GM18507 (cell line): ENCODE data around the gene ABCB6.

Source experiments
- DNase-seq: peaks from one replicate; pipeline ENCODE4 v3.0.0; 2011; ENCODE audit warnings: low read depth; ENCODE audit not compliant: insufficient read length; ENCODE audit errors: extremely low spot score
- FAIRE-seq: peaks from 2 replicates; lab custom pipeline; 2011; peaks lifted over from hg19 to GRCh38; lab: Jason Lieb, UNC

ABCB6 gene

DNA sequence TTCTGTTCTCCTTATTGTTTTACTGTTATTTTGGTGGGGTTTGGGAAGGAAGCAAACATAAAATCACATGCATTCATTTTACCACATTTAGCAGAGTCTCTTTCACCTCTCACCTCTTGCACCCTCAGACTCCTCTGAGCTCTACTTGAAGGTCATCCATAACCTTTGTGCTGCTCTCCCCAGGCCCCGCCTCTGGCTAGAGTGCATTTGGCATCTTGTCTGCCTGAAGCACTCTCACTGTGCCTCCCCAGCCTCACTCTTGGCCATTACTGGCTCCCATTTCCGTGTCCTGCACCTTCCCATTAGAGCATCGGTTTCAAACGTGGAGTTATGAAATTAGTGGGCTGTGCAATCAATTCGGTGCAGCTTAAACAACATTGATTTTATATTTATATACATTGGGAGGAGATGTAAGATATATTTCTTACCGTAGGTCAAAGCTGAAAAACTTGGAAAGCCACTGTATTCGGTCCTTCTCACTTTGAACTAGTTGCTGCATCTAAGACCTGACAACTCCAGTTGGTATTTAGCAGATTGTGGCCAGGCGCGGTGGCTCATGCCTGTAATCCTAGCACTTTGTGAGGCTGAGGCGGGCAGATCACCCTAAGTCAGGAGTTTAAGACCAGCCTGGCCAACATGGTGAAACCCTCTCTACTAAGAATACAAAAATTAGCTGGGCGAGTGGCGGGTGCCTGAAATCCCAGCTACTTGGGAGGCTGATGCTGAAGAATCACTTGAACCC is 19.1 kb downstream of the ABCB6 start:
- no peak for DNase-seq
- no peak for FAIRE-seq

DNA sequence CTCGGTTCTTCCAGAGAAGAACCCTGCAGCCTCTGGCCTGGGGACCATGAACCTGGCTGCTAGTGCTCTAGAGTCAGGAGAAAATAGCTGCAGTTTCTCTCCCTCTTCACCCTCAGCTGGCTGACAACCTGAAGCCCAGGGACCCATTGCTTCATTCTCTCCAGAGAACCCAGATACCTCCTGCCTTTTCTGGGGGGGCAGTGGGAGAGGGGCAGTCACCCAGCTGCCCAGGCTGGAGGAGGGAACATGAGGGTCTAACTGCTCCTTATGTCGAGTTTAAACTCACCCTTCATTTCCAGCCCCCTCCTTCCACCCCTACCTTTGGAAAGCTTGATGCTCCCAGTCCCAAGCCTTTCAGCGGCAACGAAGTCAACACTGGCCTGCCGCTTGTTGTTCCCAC is 19.8 kb downstream of the ABCB6 start:
- FAIRE-seq = no peak
- DNase-seq = no peak

DNA sequence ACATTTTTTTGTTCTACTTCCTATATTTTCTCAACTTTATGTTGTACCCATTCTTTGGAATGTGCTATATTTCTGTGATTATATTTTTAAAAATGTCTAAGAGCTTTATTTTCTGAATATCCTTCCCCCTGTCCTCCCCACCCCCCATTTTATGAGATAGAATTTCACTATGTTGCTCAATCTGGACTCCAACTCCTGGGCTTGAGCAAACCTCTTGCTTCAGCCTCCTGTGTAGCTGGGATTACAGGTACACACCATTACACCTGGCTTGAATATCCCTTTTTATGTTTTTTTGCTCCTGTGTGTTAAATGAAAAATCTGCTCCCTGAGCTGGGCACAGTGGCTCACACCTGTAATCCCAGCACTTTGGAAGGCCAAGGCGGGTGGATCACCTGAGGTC is 21.4 kb downstream of the ABCB6 start:
- DNase-seq = no peak
- no peak for FAIRE-seq

DNA sequence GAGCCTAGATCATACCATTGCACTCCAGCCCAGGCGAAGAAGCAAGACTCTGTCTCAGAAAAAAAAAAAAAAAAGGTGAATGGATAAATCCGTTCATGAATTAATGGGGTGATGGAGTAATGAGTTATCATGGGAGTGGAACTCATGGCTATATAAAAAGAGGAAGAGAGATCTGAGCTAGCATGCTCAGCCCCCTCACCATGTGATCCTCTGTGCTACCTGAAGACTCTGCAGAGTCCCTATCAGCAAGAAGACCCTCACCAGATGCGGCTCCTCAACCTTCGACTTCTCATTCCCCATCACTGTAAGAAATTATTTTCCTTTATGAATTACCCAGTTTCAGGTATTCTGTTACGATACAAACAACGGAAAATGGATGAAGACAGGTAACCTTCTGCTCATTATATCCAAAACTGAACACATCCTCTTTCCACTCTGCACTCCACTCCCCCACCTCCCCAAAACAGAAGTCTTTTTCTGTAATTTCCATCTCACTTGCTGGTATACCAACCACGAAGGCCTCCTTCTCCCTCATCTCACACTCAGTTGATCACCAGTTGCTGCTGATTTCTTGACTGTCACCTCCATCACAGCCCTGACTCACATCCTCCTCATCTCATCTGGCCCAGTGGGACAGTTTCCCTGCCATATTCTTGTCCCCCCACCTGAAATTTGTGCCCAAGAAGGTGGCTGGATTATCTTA is 31.9 kb downstream of the ABCB6 start:
- no peak for FAIRE-seq

DNA sequence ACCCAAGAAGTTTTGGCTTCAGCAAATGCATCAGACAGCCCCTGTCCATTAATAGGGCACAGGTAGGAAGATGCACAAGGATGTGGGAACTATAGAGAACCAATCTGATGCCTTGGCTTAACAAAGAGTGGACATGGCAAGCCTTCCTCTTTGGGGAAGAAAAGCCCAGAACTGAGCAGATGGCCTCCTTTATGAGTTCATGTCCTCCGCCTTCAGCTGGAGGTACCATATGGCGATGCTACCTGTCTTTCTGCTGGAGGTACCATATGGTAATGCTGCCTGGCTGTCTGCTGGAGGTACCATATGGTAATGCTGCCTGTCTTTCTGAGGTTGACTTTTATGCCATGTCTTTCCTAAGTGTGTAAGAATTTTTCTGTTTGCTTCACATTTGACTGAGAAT is 34.6 kb downstream of the ABCB6 start:
- FAIRE-seq (no peak), DNase-seq (no peak)

More for the DNA sequence above, 31.9 kb downstream of the ABCB6 start:
- DNase-seq = no peak

DNA sequence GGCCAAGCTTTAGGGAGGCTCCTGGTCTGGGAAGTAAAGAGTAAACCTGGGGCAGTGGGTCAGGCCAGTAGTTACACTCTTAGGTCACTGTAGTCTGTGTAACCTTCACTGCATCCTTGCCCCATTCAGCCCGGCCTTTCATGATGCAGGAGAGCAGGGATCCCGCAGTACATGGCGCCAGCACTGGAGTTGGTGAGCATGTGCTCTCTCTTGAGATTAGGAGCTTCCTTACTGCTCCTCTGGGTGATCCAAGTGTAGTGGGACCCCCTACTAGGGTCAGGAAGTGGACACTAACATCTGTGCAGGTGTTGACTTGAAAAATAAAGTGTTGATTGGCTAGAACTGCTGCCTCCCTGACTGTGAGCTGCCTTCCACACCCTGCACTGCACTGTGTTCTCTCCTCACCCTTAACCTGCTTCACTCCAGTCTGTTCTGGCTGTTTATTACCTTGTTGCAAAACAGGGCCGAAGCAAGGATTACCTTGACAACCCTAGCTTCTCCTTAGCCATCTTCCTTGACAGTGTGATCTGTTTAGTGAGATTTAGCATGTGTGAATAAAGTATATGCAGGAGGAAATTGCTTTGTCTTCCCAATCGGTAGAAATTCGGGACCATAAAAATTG is 35.5 kb downstream of the ABCB6 start:
- FAIRE-seq (no peak), DNase-seq (no peak)

DNA sequence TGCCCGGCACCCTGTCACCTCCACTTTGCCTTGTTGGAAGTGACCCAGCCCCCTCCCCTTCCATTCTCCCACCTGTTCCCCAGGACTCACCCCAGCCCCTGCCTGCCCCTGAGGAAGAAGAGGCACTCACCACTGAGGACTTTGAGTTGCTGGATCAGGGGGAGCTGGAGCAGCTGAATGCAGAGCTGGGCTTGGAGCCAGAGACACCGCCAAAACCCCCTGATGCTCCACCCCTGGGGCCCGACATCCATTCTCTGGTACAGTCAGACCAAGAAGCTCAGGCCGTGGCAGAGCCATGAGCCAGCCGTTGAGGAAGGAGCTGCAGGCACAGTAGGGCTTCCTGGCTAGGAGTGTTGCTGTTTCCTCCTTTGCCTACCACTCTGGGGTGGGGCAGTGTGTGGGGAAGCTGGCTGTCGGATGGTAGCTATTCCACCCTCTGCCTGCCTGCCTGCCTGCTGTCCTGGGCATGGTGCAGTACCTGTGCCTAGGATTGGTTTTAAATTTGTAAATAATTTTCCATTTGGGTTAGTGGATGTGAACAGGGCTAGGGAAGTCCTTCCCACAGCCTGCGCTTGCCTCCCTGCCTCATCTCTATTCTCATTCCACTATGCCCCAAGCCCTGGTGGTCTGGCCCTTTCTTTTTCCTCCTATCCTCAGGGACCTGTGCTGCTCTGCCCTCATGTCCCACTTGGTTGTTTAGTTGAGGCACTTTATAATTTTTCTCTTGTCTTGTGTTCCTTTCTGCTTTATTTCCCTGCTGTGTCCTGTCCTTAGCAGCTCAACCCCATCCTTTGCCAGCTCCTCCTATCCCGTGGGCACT is 36.2 kb downstream of the ABCB6 start:
- no peak for DNase-seq
- no peak for FAIRE-seq

DNA sequence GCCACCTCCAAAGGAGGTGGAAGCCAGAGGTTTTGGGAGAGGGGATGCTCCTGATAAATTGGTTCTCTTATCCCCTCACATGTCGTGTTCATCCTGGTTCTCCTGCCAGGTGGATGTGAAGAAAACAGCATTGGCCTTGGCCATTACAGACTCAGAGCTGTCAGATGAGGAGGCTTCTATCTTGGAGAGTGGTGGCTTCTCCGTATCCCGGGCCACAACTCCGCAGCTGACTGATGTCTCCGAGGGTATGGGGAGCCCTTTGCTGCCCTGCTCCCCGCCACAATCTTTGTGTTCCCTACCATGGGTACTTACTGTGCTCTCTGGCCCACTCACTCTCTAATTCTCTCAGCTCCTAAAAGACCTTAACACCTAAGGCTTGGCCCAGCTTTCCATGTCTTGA is 37.2 kb downstream of the ABCB6 start:
- no peak for FAIRE-seq

DNA sequence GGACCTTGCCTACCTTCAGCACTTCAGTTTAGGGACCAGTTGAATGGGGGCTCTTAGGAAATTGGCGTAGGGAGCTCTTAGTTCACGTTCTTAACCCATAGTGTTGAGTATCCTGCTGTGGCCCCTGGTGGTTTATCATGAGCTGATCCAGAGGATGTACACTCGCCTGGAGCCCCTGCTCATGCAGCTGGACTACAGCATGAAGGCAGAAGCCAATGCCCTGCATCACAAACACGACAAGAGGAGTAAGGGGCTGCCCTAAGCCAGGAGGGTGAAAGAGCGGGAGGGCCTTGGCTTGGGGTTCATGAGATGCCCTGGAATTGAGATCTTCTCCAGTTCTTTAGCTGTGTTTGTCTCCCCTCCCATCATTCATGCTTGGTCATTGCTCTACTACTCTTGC is 37.8 kb downstream of the ABCB6 start:
- no peak for DNase-seq
- FAIRE-seq = no peak

More for the DNA sequence above, 37.2 kb downstream of the ABCB6 start:
- DNase-seq = no peak

DNA sequence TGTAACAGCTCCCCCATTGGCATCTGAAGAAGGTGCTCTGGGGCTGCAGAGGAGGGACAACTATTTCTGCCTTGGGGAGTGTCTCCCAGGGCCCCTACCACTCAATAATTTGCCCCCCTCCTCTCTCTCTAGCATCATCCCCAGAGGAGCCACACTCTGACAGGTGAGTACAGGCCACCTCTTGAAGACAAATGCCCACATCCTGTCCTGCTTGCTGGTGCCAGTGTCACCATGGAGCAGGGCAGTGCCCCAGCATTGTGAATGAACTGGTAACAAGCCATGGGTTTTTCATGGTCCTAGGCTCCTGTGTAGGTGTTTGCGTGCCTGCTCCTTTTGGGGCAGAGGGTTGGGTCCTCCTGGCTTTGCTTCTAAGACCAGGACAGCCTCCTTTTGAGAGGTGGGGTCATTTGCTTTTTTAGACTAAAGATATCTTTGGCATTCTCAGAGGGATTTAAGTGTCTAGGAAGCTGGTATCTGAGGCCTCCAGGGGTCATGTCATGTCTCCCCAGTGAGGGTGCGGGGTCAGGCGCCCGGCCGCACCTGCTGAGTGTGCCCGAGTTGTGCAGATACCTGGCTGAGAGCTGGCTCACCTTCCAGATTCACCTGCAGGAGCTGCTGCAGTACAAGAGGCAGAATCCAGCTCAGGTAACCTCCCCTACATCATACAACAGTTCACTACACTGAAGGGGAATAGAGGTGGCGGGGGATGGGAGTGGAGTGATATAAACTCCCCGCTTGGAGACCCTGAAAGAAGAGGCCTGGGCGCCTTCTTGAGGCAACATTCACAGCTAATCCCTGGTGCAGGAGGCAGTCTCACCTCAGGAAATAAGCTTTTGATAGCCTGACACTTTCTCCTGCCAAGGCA is 38.9 kb downstream of the ABCB6 start:
- DNase-seq (no peak), FAIRE-seq (no peak)

DNA sequence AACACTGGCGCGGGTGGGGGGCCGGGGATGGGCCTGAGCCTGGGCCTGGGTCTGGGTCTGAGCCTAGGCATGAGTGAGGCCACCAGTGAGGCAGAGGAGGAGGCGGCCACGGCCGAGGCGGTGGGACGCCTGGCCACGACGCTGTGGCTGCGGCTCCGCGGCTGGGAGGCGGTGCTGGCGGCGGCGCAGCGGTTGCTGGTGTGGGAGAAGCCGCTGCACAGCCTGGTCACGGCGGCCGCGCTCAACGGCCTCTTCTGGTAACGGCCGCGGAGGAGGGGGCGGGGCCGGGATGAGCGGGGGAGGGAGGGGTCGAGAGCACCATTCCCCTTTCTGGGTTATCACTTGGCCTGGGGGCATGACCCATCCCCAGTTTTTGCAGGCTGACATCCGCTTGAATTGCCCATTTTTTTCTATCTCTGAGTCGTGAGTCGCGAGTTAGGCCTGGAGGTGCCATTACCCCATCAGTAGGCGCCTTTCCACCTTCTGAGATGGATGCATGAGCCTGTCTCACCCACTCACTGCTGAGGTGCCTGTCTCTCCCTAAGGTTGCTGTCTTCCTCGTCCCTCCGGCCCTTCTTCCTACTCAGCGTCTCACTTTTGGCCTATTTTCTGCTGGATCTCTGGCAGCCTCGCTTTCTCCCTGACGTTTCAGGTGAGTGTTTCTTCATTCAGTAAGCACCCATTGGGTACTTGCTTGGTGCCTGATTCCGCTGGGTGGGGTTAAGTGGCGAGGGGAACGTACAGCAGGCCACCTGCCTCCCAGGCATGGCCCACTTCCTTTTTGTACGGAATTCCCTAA is 40.2 kb downstream of the ABCB6 start:
- DNase-seq (no peak), FAIRE-seq (no peak)

DNA sequence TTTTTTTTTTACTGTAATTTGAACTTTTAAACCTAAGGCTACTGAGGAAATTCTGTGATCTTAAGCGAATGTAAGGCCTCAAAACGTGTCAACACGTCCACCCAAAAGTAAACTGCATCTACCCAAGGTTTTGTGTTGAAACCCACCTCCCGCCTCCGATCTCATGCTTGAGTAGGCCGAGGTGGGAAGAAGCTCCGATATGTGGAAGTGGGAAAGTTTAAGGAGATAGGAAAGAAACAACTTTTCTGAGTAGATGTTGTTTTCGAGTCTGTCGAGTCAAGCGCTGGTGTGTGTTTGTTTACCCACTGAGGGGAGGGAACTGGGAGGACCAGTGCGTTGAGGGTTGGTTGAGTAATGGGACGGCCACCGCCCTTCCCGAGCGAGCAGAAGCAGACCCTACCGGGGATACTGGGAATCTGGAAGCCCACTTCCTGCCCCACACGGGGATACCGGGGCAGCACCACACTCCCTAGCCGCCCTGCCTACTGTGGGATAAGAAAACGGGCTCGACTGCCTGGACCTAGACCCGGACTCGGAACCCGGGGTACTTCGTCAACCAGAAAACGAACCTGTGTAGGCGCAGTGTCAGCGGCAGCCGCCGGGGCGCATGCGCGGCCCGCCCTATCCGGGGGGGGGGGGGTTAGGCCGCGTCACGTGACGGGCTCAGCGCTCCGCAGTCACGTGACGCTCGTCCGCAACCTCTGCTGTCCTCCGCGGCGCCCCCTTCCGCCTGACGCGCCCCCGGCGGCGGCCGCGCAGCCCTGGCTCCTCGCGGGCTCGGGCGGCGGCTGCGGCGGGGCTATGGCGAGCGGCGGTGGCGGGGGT is 41.0 kb downstream of the ABCB6 start, which contains the start of gene RETREG2:
TSS of gene RETREG2 (plus strand) at position 724 of the 825 bp plus-strand sequence. CDS start at position 802, 78 bp downstream.
- DNase-seq (peak; percentile 93), FAIRE-seq (peak; percentile 77)

DNA sequence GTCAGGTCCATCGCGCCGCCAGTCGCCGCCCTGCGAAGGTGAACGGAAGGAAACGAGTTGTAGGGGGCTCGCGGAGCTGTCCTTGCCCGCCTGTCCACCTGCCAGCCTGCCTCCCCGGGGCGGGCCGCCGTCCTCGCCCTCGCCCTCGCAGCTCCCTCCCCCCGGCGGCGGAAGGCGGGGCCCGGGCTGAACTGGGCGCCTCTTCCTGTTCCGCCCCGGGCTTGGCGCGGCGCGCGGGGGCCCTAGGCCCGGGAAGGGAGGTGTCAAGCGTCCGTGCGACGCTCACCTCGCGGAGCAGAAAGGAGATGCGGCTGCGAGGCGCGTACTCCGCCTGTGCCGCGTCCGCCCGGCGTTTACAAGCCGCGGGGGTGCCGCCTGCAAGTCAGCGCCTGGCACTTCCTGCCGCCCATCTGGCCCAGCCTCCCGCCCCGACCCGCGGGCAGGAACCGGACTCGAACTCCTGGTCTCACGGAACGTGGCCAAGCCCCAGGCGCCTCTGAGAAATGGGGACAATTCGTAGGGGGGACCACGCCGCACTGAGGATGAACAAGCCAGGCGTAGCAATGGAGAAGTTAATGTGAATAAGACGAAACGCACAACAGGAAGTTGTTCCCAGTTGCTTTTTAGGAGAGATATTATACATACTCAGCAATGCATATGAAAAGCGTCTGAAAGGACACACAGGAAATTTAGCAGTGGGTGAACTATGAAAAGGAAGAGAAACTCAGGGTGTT is 41.8 kb downstream of the ABCB6 start, which contains the start of gene CNPPD1:
TSS of gene CNPPD1 (minus strand) at position 108 of the 734 bp plus-strand sequence. CDS start at position 11, 97 bp downstream.
- DNase-seq (peak; percentile 68), FAIRE-seq (peak; percentile 89)

DNA sequence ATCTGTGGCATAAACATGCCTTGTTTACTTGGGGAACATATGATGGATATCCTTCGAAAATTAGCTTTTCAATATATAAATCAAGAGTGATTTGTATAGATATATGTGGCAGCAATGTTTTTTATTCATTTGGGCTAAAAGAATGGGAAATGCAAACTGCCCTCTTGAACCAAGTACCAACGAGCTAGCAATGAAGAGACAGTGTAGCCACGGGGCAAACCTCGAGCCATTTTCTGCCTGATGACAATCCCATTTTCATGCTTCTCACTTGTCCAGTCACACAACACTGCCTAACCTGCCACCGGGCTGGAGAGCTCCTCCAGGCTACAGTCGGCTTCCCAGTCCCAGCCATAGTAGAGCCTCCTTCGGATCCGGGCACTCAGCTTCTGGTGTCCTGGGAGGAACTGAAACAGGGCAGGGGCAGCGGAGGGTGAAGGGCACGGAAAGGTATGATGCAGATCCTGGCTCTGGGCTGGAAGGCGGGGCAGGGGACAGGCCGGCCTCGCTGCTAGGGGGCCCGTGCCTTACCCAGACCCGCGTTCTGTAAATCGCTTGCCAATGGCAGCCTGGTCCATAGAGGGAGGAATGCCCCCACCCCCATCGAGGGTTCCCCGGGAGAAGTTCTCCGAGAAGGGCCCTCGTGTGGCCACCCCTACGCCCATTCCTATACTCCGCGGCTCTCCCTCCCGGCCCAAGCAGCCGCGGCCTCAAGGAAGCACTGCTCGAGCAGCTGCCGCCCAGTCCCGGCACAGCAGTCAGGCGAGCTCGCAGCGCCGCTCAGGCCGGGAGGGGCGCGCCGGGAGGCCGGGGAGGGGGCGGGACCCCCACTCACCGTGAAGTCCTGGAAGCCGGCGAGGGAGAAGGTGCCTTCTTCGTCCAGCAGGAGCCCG is 42.6 kb downstream of the ABCB6 start:
- FAIRE-seq (peak; percentile 76), DNase-seq (no peak)

DNA sequence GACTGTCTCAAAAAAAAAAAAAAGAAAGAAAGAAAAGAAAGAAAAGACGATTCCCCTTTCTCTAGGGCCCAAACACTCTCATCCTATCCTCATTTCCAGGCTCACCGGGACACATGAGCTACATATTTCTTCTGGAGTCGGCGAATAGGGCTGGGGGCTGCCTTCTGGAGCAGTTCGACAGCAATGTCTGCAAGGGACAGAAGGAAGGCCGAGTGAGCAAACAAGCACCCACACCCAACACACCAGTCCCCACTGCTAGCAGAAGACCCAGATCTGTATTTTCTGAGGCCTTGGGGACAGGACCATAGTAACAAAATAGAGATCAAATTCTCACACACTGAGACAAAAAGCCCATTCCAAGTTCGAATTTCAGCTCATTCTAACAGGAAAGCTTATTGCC is 43.3 kb downstream of the ABCB6 start:
- FAIRE-seq (no peak), DNase-seq (no peak)

DNA sequence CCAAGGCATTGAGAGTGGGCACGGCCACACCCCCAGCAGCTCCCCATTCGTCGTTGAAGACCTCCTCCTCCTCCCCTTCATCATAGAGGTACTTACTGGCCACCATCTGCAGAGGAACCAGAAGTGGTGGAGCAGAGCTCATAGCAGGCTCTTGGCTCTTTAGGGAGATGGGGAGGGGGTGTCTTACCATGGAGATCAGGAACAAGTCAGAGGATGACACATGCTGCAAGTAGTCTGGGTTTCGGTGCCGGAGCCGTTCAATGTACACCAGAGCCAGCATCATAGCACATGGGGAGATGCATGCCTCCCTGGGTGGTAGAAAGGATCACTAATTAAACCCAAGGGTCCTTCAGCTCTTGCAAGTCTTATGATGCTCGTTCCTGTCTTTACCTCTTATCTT is 44.0 kb downstream of the ABCB6 start:
- FAIRE-seq (no peak), DNase-seq (no peak)
